WTC11 (cell line): Measurements from ENCODE around the gene MMP3. TPM values are rescaled to one million over a fixed set of nuclear protein-coding genes. Genes with fewer than 3 reads are reported as not detected.

ENCODE experiments used
- ATAC-seq: fragments of 200-7000 bp; cut with Tn5 transposase; 2 replicates; pipeline ENCODE4 v1.10.0; 2021; ENCODE audit warnings: mild to moderate bottlenecking, moderate library complexity
- CTCF ChIA-PET: fragments of 300-600 bp; sonication (Branson Sonifier 250); formaldehyde crosslinking; loops from one replicate; lab custom pipeline; 2021; ENCODE audit warnings: antibody characterized with exemption; lab: Charles Lee
- POLR2A ChIA-PET: fragments of 350-600 bp; sonication (Branson Sonifier 250); formaldehyde crosslinking; loops from one replicate; lab custom pipeline; 2021; ENCODE audit warnings: antibody characterized with exemption; lab: Charles Lee
- DNase-seq: peaks from one replicate; pipeline ENCODE4 v3.0.0; 2021; ENCODE audit warnings: low spot score
- H3K27ac Mint-ChIP-seq: 2 replicates; pipeline ENCODE4 v1.8.0; 2021; ENCODE audit warnings: mixed read lengths
- H3K27me3 Mint-ChIP-seq: 2 replicates; pipeline ENCODE4 v1.8.0; 2021; ENCODE audit warnings: low read depth, mild to moderate bottlenecking, moderate library complexity, mixed read lengths
- H3K36me3 Mint-ChIP-seq: 2 replicates; pipeline ENCODE4 v1.8.0; 2021; ENCODE audit warnings: mixed read lengths
- H3K4me1 Mint-ChIP-seq: 2 replicates; pipeline ENCODE4 v1.8.0; 2022; ENCODE audit warnings: mixed read lengths
- H3K4me3 Mint-ChIP-seq: 2 replicates; pipeline ENCODE4 v1.8.0; 2021; ENCODE audit warnings: mild to moderate bottlenecking, moderate library complexity, mixed read lengths
- H3K9me3 Mint-ChIP-seq: 2 replicates; pipeline ENCODE4 v1.8.0; 2021; ENCODE audit warnings: mixed read lengths
- AFF4 ChIP-seq: sonication (generic); formaldehyde crosslinking; IDR thresholded peaks from 2 replicates; pipeline ENCODE4 v1.8.1; 2023; ENCODE audit warnings: mild to moderate bottlenecking, missing genetic modification reagents, borderline replicate concordance
- E2F1 ChIP-seq: sonication (generic); formaldehyde crosslinking; IDR thresholded peaks from 2 replicates; pipeline ENCODE4 v1.8.0; 2022; ENCODE audit warnings: mild to moderate bottlenecking, missing genetic modification reagents
- EMX1 ChIP-seq: fragments of 250-450 bp; sonication (Bioruptor Pico); IDR thresholded peaks from 2 replicates; pipeline ENCODE4 v1.8.0; 2021; ENCODE audit warnings: mild to moderate bottlenecking
- FOXP4 ChIP-seq: sonication (generic); formaldehyde crosslinking; IDR thresholded peaks from 2 replicates; pipeline ENCODE4 v1.8.0; 2022; ENCODE audit warnings: mild to moderate bottlenecking, missing genetic modification reagents
- HMGA2 ChIP-seq: fragments of 250-450 bp; sonication (Bioruptor Pico); IDR thresholded peaks from 2 replicates; pipeline ENCODE4 v1.4.0; 2021; ENCODE audit warnings: mild to moderate bottlenecking, moderate library complexity
- HMGXB4 ChIP-seq: sonication (generic); formaldehyde crosslinking; IDR thresholded peaks from 2 replicates; pipeline ENCODE4 v1.8.1; 2023; ENCODE audit warnings: mild to moderate bottlenecking, moderate library complexity, missing genetic modification reagents
- IRF1 ChIP-seq: sonication (generic); formaldehyde crosslinking; IDR thresholded peaks from 2 replicates; pipeline ENCODE4 v1.8.0; 2023; ENCODE audit warnings: missing genetic modification reagents
- KAT7 ChIP-seq: sonication (generic); formaldehyde crosslinking; IDR thresholded peaks from 2 replicates; pipeline ENCODE4 v1.8.1; 2023; ENCODE audit warnings: missing genetic modification reagents, mild to moderate bottlenecking, borderline replicate concordance
- MYBL2 ChIP-seq: sonication (generic); formaldehyde crosslinking; IDR thresholded peaks from 2 replicates; pipeline ENCODE4 v1.8.1; 2023; ENCODE audit warnings: mild to moderate bottlenecking, moderate library complexity, missing genetic modification reagents
- SMAD4 ChIP-seq: sonication (generic); formaldehyde crosslinking; IDR thresholded peaks from 2 replicates; pipeline ENCODE4 v1.8.0; 2022; ENCODE audit warnings: mild to moderate bottlenecking, missing genetic modification reagents
- SP1 ChIP-seq: sonication (generic); formaldehyde crosslinking; conservative IDR thresholded peaks from 2 replicates; pipeline ENCODE4 v1.8.1; 2022; ENCODE audit warnings: missing genetic modification reagents
- ZNF423 ChIP-seq: fragments of 250-450 bp; sonication (Bioruptor Pico); IDR thresholded peaks from 2 replicates; pipeline ENCODE4 v2.1.2; 2022; ENCODE audit warnings: mild to moderate bottlenecking, moderate library complexity
- ZNF425 ChIP-seq: fragments of 250-450 bp; sonication (Bioruptor Pico); conservative IDR thresholded peaks from 2 replicates; pipeline ENCODE4 v1.9.0; 2021; ENCODE audit warnings: mild to moderate bottlenecking
- total RNA-seq: library from RNA; stranded (reverse); gene quantifications from 3 replicates; pipeline ENCODE4 v1.2.3, GENCODE V29; 2021

The MMP3 gene
- total RNA-seq, 1 experiment from 2014 or later: not detected

GRCh38 chr11:102812188-102812587 lies 31.2 kb downstream of the MMP3 start:
- Mint-ChIP-seq H3K36me3 (peaks cover 4% of the 10 kb centered on the region; the same call in 1 of the 2 replicates), H3K4me1 (peaks cover 15% of the 10 kb centered on the region), H3K27ac (no peak overlapping the region), H3K27me3 (no peaks in the 10 kb centered on the region; the same call in 1 of the 2 replicates), H3K4me3 (no peak overlapping the region), H3K9me3 (peaks cover 15% of the 10 kb centered on the region)
- TF ChIP-seq SMAD4 (no peak), HMGXB4 (CRISPR knock-in tag) (no peak), ZNF423 (CRISPR knock-in tag) (no peak), IRF1 (CRISPR knock-in tag) (no peak), SP1 (no peak), E2F1 (no peak), AFF4 (CRISPR knock-in tag) (no peak), MYBL2 (CRISPR knock-in tag) (no peak), HMGA2 (CRISPR knock-in tag) (no peak), EMX1 (no peak), ZNF425 (CRISPR knock-in tag) (no peak), FOXP4 (CRISPR knock-in tag) (no peak), KAT7 (no peak)
- CTCF ChIA-PET: no interaction called here
- no peak for DNase-seq
- no peak for ATAC-seq
- POLR2A ChIA-PET: no interaction called here
